ENCODE data around the gene METTL8.
A peak's percentile ranks its signal among the peaks of the same experiment; 100 is the strongest.

The METTL8 gene

DNA sequence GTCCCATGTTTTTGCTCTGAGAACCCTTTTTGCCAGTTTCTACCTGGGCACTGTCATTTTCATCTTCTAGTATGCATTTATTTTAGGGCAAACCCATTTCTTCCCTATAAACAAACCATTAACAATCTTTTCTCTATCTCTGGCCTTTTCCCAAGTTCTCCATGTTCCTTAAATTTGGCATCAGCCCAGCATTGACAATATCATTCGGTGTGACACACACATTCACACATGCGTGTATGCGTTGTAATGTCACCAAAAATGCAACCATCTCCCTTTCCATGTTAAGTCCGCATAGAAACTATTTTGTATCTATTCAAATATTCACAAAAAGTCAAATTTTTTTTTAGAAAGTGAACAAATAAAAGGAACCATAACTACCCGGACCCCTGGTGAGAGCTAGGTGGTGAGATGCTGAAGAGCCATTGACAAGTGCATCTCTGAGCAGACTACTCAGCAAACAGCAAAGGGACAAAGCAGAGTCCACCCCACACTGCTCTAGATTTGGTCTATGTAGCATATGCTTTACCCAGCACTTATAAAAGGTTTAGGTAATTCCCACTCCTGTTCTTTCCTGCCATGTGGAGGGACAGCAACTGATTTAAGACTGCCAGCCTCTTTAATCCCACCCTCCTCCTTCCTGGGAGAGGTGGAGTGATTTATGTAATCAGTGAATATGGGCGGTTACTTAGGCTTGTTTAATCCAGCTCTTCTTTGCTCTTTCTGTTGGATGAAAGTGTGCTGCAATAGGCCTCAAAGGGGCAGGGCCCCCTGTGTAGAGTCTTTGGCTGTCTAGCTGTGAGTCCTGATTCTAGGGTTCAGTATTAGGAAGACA lies 124.1 kb downstream of the METTL8 start:
- H3K79me2 ChIP-seq (ENCODE audit: insufficient read depth, low read length): no peaks in the 10 kb centered on the region
- TF ChIP-seq, protein P1, sequence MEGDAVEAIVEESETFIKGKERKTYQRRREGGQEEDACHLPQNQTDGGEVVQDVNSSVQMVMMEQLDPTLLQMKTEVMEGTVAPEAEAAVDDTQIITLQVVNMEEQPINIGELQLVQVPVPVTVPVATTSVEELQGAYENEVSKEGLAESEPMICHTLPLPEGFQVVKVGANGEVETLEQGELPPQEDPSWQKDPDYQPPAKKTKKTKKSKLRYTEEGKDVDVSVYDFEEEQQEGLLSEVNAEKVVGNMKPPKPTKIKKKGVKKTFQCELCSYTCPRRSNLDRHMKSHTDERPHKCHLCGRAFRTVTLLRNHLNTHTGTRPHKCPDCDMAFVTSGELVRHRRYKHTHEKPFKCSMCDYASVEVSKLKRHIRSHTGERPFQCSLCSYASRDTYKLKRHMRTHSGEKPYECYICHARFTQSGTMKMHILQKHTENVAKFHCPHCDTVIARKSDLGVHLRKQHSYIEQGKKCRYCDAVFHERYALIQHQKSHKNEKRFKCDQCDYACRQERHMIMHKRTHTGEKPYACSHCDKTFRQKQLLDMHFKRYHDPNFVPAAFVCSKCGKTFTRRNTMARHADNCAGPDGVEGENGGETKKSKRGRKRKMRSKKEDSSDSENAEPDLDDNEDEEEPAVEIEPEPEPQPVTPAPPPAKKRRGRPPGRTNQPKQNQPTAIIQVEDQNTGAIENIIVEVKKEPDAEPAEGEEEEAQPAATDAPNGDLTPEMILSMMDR (IDR thresholded peaks at IDR 0.05; ENCODE audit: borderline replicate concordance, extremely low read depth, low read length, poor library complexity, severe bottlenecking): no peak
- no peak for TF ChIP-seq EZH2 (IDR thresholded peaks at IDR 0.05; ENCODE audit: borderline replicate concordance, low read depth, low read length, severe bottlenecking)
- H3K9me3 ChIP-seq (ENCODE audit: insufficient read depth, low read length, severe bottlenecking): peaks cover 7% of the 10 kb centered on the region
- H3K36me3 ChIP-seq (ENCODE audit: insufficient read depth, low read length): no peaks in the 10 kb centered on the region
- no peak overlapping the region for H2AFZ ChIP-seq (ENCODE audit: low read depth, low read length)
- no peak overlapping the region for H3K9ac ChIP-seq (ENCODE audit: low read depth, low read length)
- H3K4me3 ChIP-seq (ENCODE audit: low read depth in 1 of 2, low read length in 2 of 2): no peak overlapping the region
- H3K4me2 ChIP-seq (ENCODE audit: insufficient read depth, low read length): no peak overlapping the region
- no peak overlapping the region for H3K27ac ChIP-seq (ENCODE audit: low read length)
- no peaks in the 10 kb centered on the region for H3K4me1 ChIP-seq (ENCODE audit: insufficient read depth, low read length)
- no peak for DNase-seq
- peak; percentile 29; the same call in 1 of the 3 replicates for ATAC-seq (ENCODE audit: insufficient read depth, low read depth)
- no peaks in the 10 kb centered on the region for H4K20me1 ChIP-seq (ENCODE audit: insufficient read depth, low read length)
- H3K27me3 ChIP-seq (ENCODE audit: insufficient read depth, low read length, poor library complexity): no peaks in the 10 kb centered on the region

DNA sequence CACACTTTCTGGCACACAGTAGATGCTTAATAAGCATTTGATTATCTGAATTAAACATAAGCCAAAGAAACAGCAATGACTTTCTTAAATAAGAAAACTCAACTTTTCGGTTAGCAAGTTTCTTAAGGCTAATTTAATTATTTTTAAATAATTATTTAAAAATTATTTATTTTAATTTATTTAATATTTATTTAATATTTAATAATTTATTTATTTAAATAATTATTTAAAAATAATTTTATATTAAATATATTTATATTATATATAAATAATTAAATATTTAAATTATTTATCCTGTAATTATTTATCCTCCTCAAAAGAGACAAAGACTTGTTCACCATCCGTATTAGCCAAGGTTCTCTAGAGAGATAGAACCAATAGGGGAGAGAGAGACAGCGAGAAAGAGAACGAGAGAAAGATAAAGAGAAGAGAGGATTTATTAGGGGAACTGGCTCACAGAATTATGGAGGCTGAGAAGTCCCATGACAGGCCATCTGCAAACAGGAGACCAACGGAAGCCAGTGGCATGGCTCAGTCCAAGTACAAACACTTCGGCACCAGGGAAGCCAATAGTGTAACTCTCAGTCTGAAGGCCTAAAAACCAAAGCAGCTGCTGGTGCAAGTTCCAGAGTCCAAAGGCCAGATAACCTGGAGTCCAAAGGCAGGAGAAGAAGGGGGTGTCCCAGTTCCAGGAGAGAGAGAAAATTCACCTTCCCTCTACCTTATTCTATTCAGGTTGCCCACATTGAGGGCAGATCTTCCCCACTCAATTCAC lies 125.3 kb downstream of the METTL8 start:
- Histone ChIP-seq H3K27ac (ENCODE audit: low read length) (no peak overlapping the region), H3K4me2 (ENCODE audit: insufficient read depth, low read length) (no peak overlapping the region)

DNA sequence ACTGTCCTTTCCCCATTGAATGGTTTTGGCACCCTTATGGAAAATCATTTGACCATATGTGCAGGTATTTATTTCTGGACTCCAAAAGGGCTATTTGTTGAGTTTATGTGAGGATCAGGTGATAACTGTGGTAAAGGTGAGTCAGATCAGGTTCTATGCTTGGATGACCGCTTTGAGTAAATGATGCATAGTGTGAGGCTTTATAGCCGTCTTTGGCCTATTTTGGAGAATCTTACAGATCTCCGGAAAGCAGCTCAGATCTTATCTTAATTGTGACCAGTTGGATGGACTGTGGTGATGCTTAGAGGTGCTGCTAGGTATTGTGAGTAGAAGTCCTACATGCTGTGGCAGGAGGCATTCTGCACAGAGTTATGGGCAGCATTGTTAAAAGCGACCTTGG lies 126.2 kb downstream of the METTL8 start:
- Histone ChIP-seq H3K36me3 (ENCODE audit: insufficient read depth, low read length) (no peaks in the 10 kb centered on the region), H4K20me1 (ENCODE audit: insufficient read depth, low read length) (no peaks in the 10 kb centered on the region), H3K27me3 (ENCODE audit: insufficient read depth, low read length, poor library complexity) (no peaks in the 10 kb centered on the region), H3K4me2 (ENCODE audit: insufficient read depth, low read length) (no peak overlapping the region), H3K9me3 (ENCODE audit: insufficient read depth, low read length, severe bottlenecking) (peaks cover 7% of the 10 kb centered on the region), H3K9ac (ENCODE audit: low read depth, low read length) (no peak overlapping the region), H3K27ac (ENCODE audit: low read length) (no peak overlapping the region), H3K4me1 (ENCODE audit: insufficient read depth, low read length) (no peaks in the 10 kb centered on the region), H3K79me2 (ENCODE audit: insufficient read depth, low read length) (no peaks in the 10 kb centered on the region), H3K4me3 (ENCODE audit: low read depth in 1 of 2, low read length in 2 of 2) (no peak overlapping the region), H2AFZ (ENCODE audit: low read depth, low read length) (no peak overlapping the region)
- no peak for DNase-seq
- no peak for ATAC-seq (ENCODE audit: insufficient read depth, low read depth)
- TF ChIP-seq, protein P1 (IDR thresholded peaks at IDR 0.05; ENCODE audit: borderline replicate concordance, extremely low read depth, low read length, poor library complexity, severe bottlenecking): no peak
- TF ChIP-seq EZH2 (IDR thresholded peaks at IDR 0.05; ENCODE audit: borderline replicate concordance, low read depth, low read length, severe bottlenecking): no peak

More for the DNA sequence above, 125.3 kb downstream of the METTL8 start:
- ATAC-seq (ENCODE audit: insufficient read depth, low read depth): no peak
- H3K36me3 ChIP-seq (ENCODE audit: insufficient read depth, low read length): no peaks in the 10 kb centered on the region
- no peaks in the 10 kb centered on the region for H3K4me1 ChIP-seq (ENCODE audit: insufficient read depth, low read length)
- no peak for DNase-seq
- no peaks in the 10 kb centered on the region for H4K20me1 ChIP-seq (ENCODE audit: insufficient read depth, low read length)
- no peaks in the 10 kb centered on the region for H3K79me2 ChIP-seq (ENCODE audit: insufficient read depth, low read length)
- no peaks in the 10 kb centered on the region for H3K27me3 ChIP-seq (ENCODE audit: insufficient read depth, low read length, poor library complexity)
- H2AFZ ChIP-seq (ENCODE audit: low read depth, low read length): no peak overlapping the region
- peaks cover 7% of the 10 kb centered on the region for H3K9me3 ChIP-seq (ENCODE audit: insufficient read depth, low read length, severe bottlenecking)
- TF ChIP-seq, protein P1 (IDR thresholded peaks at IDR 0.05; ENCODE audit: borderline replicate concordance, extremely low read depth, low read length, poor library complexity, severe bottlenecking): no peak
- TF ChIP-seq EZH2 (IDR thresholded peaks at IDR 0.05; ENCODE audit: borderline replicate concordance, low read depth, low read length, severe bottlenecking): no peak
- no peak overlapping the region for H3K4me3 ChIP-seq (ENCODE audit: low read depth in 1 of 2, low read length in 2 of 2)
- no peak overlapping the region for H3K9ac ChIP-seq (ENCODE audit: low read depth, low read length)

Measured in DND-41 (cell line).